SK-N-SH treated with all-trans-retinoic acid at 6 μM for 48 hours (cell line): ENCODE measurements around the gene PPA2.

ENCODE experiments used
- ATAC-seq: fragments of 200-7000 bp; cut with Tn5 transposase; 3 replicates; pipeline ENCODE4 v1.9.1; 2020; ENCODE audit warnings: mild to moderate bottlenecking, moderate library complexity
- ARNTL ChIP-seq: fragments of 450-650 bp; formaldehyde crosslinking; IDR thresholded peaks from 2 replicates; pipeline ENCODE4 v1.5.0; 2020; ENCODE audit warnings: low read depth, mild to moderate bottlenecking, moderate library complexity, borderline replicate concordance
- BACH2 ChIP-seq: fragments of 250-450 bp; sonication (Bioruptor Pico); IDR thresholded peaks from 2 replicates; pipeline ENCODE4 v1.9.0; 2021; ENCODE audit warnings: mild to moderate bottlenecking, borderline replicate concordance
- CSDC2 ChIP-seq: fragments of 250-450 bp; sonication (Bioruptor Pico); IDR thresholded peaks from 2 replicates; pipeline ENCODE4 v1.5.0; 2020; ENCODE audit warnings: mild to moderate bottlenecking, moderate library complexity
- ESRRG ChIP-seq: fragments of 250-450 bp; sonication (Bioruptor Pico); IDR thresholded peaks from 2 replicates; pipeline ENCODE4 v1.6.1; 2021; ENCODE audit warnings: mild to moderate bottlenecking
- ISL1 ChIP-seq: fragments of 250-450 bp; sonication (Bioruptor Pico); IDR thresholded peaks from 2 replicates; pipeline ENCODE4 v2.1.2; 2022; ENCODE audit warnings: mild to moderate bottlenecking, moderate library complexity
- OSR1 ChIP-seq: fragments of 250-450 bp; sonication (Bioruptor Pico); IDR thresholded peaks from 2 replicates; pipeline ENCODE4 v1.8.0; 2022; ENCODE audit warnings: moderate library complexity, mild to moderate bottlenecking, inconsistent platforms
- PPARA ChIP-seq: fragments of 250-450 bp; sonication (Bioruptor Pico); IDR thresholded peaks from 2 replicates; pipeline ENCODE4 v1.5.0; 2020; ENCODE audit warnings: mild to moderate bottlenecking, borderline replicate concordance
- RARB ChIP-seq: fragments of 250-450 bp; sonication (Bioruptor Pico); IDR thresholded peaks from 2 replicates; pipeline ENCODE4 v1.8.0; 2021; ENCODE audit warnings: mild to moderate bottlenecking, moderate library complexity
- TCF4 ChIP-seq: fragments of 250-450 bp; sonication (Bioruptor Pico); IDR thresholded peaks from 2 replicates; pipeline ENCODE4 v1.8.0; 2021; ENCODE audit warnings: mild to moderate bottlenecking, moderate library complexity, borderline replicate concordance
- TOX ChIP-seq: fragments of 250-450 bp; sonication (Bioruptor Pico); IDR thresholded peaks from 2 replicates; pipeline ENCODE4 v1.8.0; 2021; ENCODE audit warnings: mild to moderate bottlenecking, moderate library complexity, borderline replicate concordance
- ZC3H10 ChIP-seq: fragments of 250-450 bp; sonication (Bioruptor Pico); IDR thresholded peaks from 2 replicates; pipeline ENCODE4 v1.5.1; 2021; ENCODE audit warnings: mild to moderate bottlenecking, moderate library complexity
- ZFP3 ChIP-seq: fragments of 250-450 bp; sonication (Bioruptor Pico); IDR thresholded peaks from 2 replicates; pipeline ENCODE4 v1.5.0; 2020; ENCODE audit warnings: mild to moderate bottlenecking, moderate library complexity
- ZFP30 ChIP-seq: fragments of 450-650 bp; formaldehyde crosslinking; IDR thresholded peaks from 2 replicates; pipeline ENCODE4 v1.5.0; 2022; ENCODE audit warnings: mild to moderate bottlenecking, moderate library complexity
- ZNF70 ChIP-seq: fragments of 450-650 bp; formaldehyde crosslinking; IDR thresholded peaks from 2 replicates; pipeline ENCODE4 v1.5.0; 2020; ENCODE audit warnings: mild to moderate bottlenecking, moderate library complexity
- ZNF8 ChIP-seq: fragments of 450-650 bp; formaldehyde crosslinking; IDR thresholded peaks from 2 replicates; pipeline ENCODE4 v1.5.0; 2020; ENCODE audit warnings: mild to moderate bottlenecking, moderate library complexity
- TF ChIP-seq, protein P1 (sequence below): fragments of 250-450 bp; sonication (Bioruptor Pico); IDR thresholded peaks from 2 replicates; pipeline ENCODE4 v1.5.1; 2021; ENCODE audit warnings: mild to moderate bottlenecking, moderate library complexity
- TF ChIP-seq, protein P2 (sequence below): fragments of 250-450 bp; sonication (Bioruptor Pico); IDR thresholded peaks from 2 replicates; pipeline ENCODE4 v1.5.0; 2020; ENCODE audit warnings: mild to moderate bottlenecking, moderate library complexity
- TF ChIP-seq, protein P3 (sequence below): fragments of 250-450 bp; sonication (Bioruptor Pico); IDR thresholded peaks from 2 replicates; pipeline ENCODE4 v1.8.0; 2020; ENCODE audit warnings: mild to moderate bottlenecking, moderate library complexity, borderline replicate concordance
- TF ChIP-seq, protein P4 (sequence below): fragments of 250-450 bp; sonication (Bioruptor Pico); IDR thresholded peaks from 2 replicates; pipeline ENCODE4 v1.5.1; 2020; ENCODE audit warnings: low read depth, mild to moderate bottlenecking, moderate library complexity
- TF ChIP-seq, protein P5 (sequence below): fragments of 250-450 bp; sonication (Bioruptor Pico); IDR thresholded peaks from 2 replicates; pipeline ENCODE4 v1.8.0; 2021; ENCODE audit warnings: low read depth, mild to moderate bottlenecking, moderate library complexity, borderline replicate concordance

PPA2 gene

DNA sequence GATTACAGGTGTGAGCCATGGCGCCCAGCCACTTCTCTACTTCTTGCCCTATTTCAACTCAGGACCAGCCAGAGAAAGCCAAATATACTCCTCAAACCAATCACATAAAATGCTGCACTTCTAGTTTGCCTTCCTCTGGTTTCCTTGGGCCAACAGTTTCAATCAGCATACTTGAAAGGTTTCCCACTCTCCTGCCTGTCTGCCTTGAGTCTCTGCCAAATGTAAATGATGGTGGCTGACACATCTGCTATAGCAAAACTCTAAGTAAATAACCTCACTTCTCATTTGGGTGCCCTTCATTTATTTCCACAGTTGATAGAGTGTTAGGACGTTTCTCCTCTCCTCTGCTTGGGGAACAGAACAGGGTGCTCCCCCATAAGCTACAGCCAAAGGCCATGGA lies 36.4 kb upstream of the PPA2 start:
- no peak for ATAC-seq
- TF ChIP-seq TOX (CRISPR knock-in tag) (no peak), ZNF8 (CRISPR knock-in tag) (no peak), ZFP30 (CRISPR knock-in tag) (no peak), ISL1 (CRISPR knock-in tag) (no peak), ZNF70 (CRISPR knock-in tag) (no peak), BACH2 (CRISPR knock-in tag) (no peak), OSR1 (CRISPR knock-in tag) (no peak), CSDC2 (CRISPR knock-in tag) (no peak), PPARA (CRISPR knock-in tag) (no peak), ARNTL (CRISPR knock-in tag) (no peak), ZC3H10 (CRISPR knock-in tag) (no peak), ESRRG (CRISPR knock-in tag) (no peak), TCF4 (CRISPR knock-in tag) (no peak)
- TF ChIP-seq, protein P1, sequence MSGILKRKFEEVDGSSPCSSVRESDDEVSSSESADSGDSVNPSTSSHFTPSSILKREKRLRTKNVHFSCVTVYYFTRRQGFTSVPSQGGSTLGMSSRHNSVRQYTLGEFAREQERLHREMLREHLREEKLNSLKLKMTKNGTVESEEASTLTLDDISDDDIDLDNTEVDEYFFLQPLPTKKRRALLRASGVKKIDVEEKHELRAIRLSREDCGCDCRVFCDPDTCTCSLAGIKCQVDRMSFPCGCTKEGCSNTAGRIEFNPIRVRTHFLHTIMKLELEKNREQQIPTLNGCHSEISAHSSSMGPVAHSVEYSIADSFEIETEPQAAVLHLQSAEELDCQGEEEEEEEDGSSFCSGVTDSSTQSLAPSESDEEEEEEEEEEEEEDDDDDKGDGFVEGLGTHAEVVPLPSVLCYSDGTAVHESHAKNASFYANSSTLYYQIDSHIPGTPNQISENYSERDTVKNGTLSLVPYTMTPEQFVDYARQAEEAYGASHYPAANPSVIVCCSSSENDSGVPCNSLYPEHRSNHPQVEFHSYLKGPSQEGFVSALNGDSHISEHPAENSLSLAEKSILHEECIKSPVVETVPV (CRISPR knock-in tag) = no peak
- TF ChIP-seq, protein P2, sequence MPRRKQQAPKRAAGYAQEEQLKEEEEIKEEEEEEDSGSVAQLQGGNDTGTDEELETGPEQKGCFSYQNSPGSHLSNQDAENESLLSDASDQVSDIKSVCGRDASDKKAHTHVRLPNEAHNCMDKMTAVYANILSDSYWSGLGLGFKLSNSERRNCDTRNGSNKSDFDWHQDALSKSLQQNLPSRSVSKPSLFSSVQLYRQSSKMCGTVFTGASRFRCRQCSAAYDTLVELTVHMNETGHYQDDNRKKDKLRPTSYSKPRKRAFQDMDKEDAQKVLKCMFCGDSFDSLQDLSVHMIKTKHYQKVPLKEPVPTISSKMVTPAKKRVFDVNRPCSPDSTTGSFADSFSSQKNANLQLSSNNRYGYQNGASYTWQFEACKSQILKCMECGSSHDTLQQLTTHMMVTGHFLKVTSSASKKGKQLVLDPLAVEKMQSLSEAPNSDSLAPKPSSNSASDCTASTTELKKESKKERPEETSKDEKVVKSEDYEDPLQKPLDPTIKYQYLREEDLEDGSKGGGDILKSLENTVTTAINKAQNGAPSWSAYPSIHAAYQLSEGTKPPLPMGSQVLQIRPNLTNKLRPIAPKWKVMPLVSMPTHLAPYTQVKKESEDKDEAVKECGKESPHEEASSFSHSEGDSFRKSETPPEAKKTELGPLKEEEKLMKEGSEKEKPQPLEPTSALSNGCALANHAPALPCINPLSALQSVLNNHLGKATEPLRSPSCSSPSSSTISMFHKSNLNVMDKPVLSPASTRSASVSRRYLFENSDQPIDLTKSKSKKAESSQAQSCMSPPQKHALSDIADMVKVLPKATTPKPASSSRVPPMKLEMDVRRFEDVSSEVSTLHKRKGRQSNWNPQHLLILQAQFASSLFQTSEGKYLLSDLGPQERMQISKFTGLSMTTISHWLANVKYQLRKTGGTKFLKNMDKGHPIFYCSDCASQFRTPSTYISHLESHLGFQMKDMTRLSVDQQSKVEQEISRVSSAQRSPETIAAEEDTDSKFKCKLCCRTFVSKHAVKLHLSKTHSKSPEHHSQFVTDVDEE = no peak
- TF ChIP-seq, protein P3, sequence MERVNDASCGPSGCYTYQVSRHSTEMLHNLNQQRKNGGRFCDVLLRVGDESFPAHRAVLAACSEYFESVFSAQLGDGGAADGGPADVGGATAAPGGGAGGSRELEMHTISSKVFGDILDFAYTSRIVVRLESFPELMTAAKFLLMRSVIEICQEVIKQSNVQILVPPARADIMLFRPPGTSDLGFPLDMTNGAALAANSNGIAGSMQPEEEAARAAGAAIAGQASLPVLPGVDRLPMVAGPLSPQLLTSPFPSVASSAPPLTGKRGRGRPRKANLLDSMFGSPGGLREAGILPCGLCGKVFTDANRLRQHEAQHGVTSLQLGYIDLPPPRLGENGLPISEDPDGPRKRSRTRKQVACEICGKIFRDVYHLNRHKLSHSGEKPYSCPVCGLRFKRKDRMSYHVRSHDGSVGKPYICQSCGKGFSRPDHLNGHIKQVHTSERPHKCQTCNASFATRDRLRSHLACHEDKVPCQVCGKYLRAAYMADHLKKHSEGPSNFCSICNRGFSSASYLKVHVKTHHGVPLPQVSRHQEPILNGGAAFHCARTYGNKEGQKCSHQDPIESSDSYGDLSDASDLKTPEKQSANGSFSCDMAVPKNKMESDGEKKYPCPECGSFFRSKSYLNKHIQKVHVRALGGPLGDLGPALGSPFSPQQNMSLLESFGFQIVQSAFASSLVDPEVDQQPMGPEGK (CRISPR knock-in tag) = no peak
- TF ChIP-seq, protein P4, sequence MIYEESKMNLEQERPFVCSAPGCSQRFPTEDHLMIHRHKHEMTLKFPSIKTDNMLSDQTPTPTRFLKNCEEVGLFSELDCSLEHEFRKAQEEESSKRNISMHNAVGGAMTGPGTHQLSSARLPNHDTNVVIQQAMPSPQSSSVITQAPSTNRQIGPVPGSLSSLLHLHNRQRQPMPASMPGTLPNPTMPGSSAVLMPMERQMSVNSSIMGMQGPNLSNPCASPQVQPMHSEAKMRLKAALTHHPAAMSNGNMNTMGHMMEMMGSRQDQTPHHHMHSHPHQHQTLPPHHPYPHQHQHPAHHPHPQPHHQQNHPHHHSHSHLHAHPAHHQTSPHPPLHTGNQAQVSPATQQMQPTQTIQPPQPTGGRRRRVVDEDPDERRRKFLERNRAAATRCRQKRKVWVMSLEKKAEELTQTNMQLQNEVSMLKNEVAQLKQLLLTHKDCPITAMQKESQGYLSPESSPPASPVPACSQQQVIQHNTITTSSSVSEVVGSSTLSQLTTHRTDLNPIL (CRISPR knock-in tag) = no peak

DNA sequence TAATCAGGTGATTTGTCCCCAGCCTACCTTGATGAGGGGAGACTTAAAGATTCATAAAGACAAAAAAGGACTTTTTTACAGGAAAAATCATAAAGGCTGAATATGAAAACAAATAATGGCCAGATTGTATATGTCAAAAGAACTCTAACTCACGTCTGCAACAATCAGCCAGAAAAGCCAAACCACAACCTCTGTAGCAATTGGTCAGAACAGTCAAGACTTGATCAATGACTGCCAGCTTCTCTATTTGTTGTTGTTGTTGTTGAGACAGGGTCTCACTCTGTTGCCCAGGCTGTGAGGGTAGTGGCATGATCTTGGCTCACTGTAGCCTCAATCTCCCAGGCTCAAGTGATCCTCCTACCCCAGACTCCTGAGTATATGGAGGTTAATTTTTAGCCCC lies 35.9 kb upstream of the PPA2 start:
- no peak for TF ChIP-seq TCF4 (CRISPR knock-in tag)
- TF ChIP-seq ZNF8 (CRISPR knock-in tag) = no peak
- no peak for ATAC-seq

DNA sequence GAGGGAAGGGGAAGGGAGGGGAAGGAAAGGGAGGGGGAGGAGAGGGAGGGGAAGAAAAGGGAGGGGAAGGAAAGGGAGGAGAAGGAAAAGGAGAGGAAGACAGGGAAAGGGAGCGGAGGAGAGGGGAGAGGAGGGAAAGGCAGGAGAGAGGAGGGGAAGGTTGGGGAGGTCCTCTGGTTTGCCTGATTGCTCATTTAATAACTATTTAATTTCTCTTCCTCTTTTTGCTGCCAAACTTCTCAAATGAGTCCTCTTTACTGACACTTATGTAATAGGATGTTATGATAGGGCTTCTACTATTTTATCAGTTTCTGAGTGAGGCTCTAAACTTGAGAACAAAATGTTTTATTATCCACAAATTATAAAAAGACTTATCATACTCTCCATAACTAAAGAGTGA lies 35.4 kb upstream of the PPA2 start:
- TF ChIP-seq, protein P5, sequence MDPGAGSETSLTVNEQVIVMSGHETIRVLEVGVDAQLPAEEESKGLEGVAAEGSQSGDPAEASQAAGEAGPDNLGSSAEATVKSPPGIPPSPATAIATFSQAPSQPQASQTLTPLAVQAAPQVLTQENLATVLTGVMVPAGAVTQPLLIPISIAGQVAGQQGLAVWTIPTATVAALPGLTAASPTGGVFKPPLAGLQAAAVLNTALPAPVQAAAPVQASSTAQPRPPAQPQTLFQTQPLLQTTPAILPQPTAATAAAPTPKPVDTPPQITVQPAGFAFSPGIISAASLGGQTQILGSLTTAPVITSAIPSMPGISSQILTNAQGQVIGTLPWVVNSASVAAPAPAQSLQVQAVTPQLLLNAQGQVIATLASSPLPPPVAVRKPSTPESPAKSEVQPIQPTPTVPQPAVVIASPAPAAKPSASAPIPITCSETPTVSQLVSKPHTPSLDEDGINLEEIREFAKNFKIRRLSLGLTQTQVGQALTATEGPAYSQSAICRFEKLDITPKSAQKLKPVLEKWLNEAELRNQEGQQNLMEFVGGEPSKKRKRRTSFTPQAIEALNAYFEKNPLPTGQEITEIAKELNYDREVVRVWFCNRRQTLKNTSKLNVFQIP = no peak
- TF ChIP-seq PPARA (CRISPR knock-in tag) (no peak), RARB (CRISPR knock-in tag) (no peak), TCF4 (CRISPR knock-in tag) (no peak), TOX (CRISPR knock-in tag) (no peak), CSDC2 (CRISPR knock-in tag) (no peak), OSR1 (CRISPR knock-in tag) (no peak), BACH2 (CRISPR knock-in tag) (no peak), ZNF70 (CRISPR knock-in tag) (no peak), ZFP3 (CRISPR knock-in tag) (no peak)
- TF ChIP-seq, protein P1 (CRISPR knock-in tag) = no peak
- TF ChIP-seq, protein P4 (CRISPR knock-in tag) = no peak
- no peak for ATAC-seq
